Esophagus muscularis mucosa (tissue), 4 donors: ENCODE measurements around the gene FGF14. TPM values are rescaled to one million over a fixed set of nuclear protein-coding genes. Genes with fewer than 3 reads are reported as not detected.

Experiments
- DNase-seq: peaks from one replicate; pipeline ENCODE4 v3.0.0-alpha.2; 2017; ENCODE audit errors: extremely low spot score
- H3K27ac ChIP-seq, 4 donors: fragments of 200-600 bp; sonication (generic); replicated peaks in 1 of 4; 1 replicate in 3 of 4; 2 replicates in 1 of 4; pipeline ENCODE4 v1.5.1; 2016 to 2019; ENCODE audit warnings: mild to moderate bottlenecking in 1 of 4
- H3K27me3 ChIP-seq, 4 donors: fragments of 200-600 bp; sonication (generic); one replicate each; pipeline versions ENCODE4 v1.5.1 to v1.6.0; 2016 to 2019
- H3K36me3 ChIP-seq, 4 donors: fragments of 200-600 bp; sonication (generic); one replicate each; pipeline ENCODE4 v1.5.1; 2016 to 2019
- H3K4me1 ChIP-seq, 4 donors: fragments of 200-600 bp; sonication (generic); one replicate each; pipeline ENCODE4 v1.5.1; 2016 to 2019
- H3K4me3 ChIP-seq, 4 donors: fragments of 200-600 bp; sonication (generic); 1 replicate in 2 of 4; 2 replicates in 2 of 4; pipeline ENCODE4 v1.5.1; 2016 to 2019; ENCODE audit warnings: mild to moderate bottlenecking in 4 of 4, moderate library complexity in 1 of 4
- H3K9me3 ChIP-seq, 4 donors: fragments of 200-600 bp; sonication (generic); 1 replicate in 3 of 4; 2 replicates in 1 of 4; pipeline ENCODE4 v1.5.1; 2016 to 2019
- EP300 ChIP-seq: sonication (generic); formaldehyde crosslinking; IDR thresholded peaks from one replicate; pipeline ENCODE4 v1.6.1; 2017; ENCODE audit warnings: antibody characterized with exemption
- POLR2A ChIP-seq: fragments of 450-650 bp; IDR thresholded peaks from one replicate; pipeline ENCODE4 v1.6.1; 2017; ENCODE audit warnings: antibody characterized with exemption, moderate library complexity, mild to moderate bottlenecking, low read depth
- POLR2AphosphoS5 ChIP-seq, 2 donors: sonication (generic); formaldehyde crosslinking; IDR thresholded peaks; one replicate each; pipeline ENCODE4 v1.6.1; 2017; ENCODE audit warnings: antibody characterized with exemption in 2 of 2
- WGBS: methylation state at CpG from one replicate; pipeline ENCODE4 v1.1.5; 2018; 5-methylcytosine and 5-hydroxymethylcytosine counted together
- intact Hi-C: fragments of 100-400 bp; cut with DNase I; formaldehyde crosslinking; loops from one replicate; pipeline ENCODE4 v1.15.1; 2023
- total RNA-seq, 4 donors: library from RNA; depleted of rRNA; stranded (reverse); fragments of >200 nt; gene quantifications; one replicate each; pipeline versions ENCODE4 v1.1.0 to v1.2.1, GENCODE V29; 2016
- TF ChIP-seq, protein P1 (sequence below), 3 experiments: fragments of 200-600 bp in 2 of 3; fragments of 450-650 bp in 1 of 3; sonication (generic) in 2 of 3; IDR thresholded peaks; one replicate each; pipeline ENCODE4 v1.5.1; 2017 to 2019; ENCODE audit warnings: antibody characterized with exemption in 3 of 3, mild to moderate bottlenecking in 2 of 3, moderate library complexity in 1 of 3

The FGF14 gene
- total RNA-seq, 4 donors from 2014 or later = 0.33 to 2.1 (median 0.87) TPM

GRCh38 chr13:102195566-102196462, 206.0 kb downstream of the FGF14 start:
- H3K36me3 ChIP-seq = no peaks in the 10 kb centered on the region
- H3K27ac ChIP-seq = no peak overlapping the region
- peaks cover 0 to 5% (median 0%) of the 10 kb centered on the region in 4 donors for H3K4me1 ChIP-seq
- H3K27me3 ChIP-seq = no peaks in the 10 kb centered on the region
- no peaks in the 10 kb centered on the region for H3K9me3 ChIP-seq
- intact Hi-C loops = loop anchor here (5.0 kb wide), 1 partner anchor 261 kb away; no protein-coding TSS in a partner anchor
- DNase-seq = no peak
- 32% methylated on average over 4 of the region's 4 CpGs for WGBS
- no peak for TF ChIP-seq POLR2AphosphoS5 (IDR thresholded peaks at IDR 0.05)
- no peak for TF ChIP-seq EP300
- TF ChIP-seq, protein P1, sequence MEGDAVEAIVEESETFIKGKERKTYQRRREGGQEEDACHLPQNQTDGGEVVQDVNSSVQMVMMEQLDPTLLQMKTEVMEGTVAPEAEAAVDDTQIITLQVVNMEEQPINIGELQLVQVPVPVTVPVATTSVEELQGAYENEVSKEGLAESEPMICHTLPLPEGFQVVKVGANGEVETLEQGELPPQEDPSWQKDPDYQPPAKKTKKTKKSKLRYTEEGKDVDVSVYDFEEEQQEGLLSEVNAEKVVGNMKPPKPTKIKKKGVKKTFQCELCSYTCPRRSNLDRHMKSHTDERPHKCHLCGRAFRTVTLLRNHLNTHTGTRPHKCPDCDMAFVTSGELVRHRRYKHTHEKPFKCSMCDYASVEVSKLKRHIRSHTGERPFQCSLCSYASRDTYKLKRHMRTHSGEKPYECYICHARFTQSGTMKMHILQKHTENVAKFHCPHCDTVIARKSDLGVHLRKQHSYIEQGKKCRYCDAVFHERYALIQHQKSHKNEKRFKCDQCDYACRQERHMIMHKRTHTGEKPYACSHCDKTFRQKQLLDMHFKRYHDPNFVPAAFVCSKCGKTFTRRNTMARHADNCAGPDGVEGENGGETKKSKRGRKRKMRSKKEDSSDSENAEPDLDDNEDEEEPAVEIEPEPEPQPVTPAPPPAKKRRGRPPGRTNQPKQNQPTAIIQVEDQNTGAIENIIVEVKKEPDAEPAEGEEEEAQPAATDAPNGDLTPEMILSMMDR (IDR thresholded peaks at IDR 0.05) = no peak
- TF ChIP-seq POLR2A = no peak
- no peak overlapping the region for H3K4me3 ChIP-seq

GRCh38 chr13:102192858-102193257, 209.0 kb downstream of the FGF14 start:
- Histone ChIP-seq H3K27me3 (no peaks in the 10 kb centered on the region), H3K36me3 (no peaks in the 10 kb centered on the region), H3K4me3 (no peak overlapping the region), H3K27ac (no peak overlapping the region), H3K4me1 (no peaks in the 10 kb centered on the region), H3K9me3 (no peaks in the 10 kb centered on the region)
- TF ChIP-seq EP300 (no peak), POLR2A (no peak), POLR2AphosphoS5 (IDR thresholded peaks at IDR 0.05) (no peak)
- TF ChIP-seq, protein P1 (IDR thresholded peaks at IDR 0.05) = no peak
- DNase-seq = no peak
- WGBS = 98% methylated on average over 2 of the region's 2 CpGs
- intact Hi-C loops = no loop called here

DNA sequence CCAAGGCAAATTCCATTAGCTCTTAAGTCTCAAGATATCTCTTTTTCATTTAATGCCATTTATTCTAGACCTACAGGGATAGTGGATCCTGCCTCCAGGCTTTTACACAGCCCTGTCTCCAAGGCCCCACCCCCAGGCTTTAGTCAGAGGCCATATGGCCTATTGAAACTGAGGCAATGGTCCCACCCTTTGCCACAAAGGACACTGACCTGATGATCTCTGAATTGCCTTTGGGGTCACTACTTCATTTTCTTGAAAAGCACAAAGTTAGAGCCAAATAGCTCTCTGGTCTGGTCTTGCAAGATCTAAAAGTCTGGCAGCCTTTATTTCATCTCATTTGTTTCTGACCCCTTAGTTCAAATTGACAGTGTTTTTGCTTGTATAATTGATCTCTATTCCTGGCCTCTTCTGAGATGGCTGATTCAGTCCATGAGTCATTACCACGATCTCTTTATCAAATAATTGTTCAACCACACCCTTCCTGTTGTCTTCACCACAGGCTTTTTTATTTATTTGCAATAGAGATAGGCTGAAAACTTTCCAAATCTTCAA, 209.8 kb downstream of the FGF14 start:
- Histone ChIP-seq H3K4me3 (no peak overlapping the region), H3K36me3 (no peaks in the 10 kb centered on the region), H3K27me3 (no peaks in the 10 kb centered on the region), H3K9me3 (no peaks in the 10 kb centered on the region), H3K27ac (no peak overlapping the region), H3K4me1 (no peaks in the 10 kb centered on the region)
- intact Hi-C loops = no loop called here
- no peak for DNase-seq
- 38% methylated on average over 1 of the region's 1 CpG for WGBS
- TF ChIP-seq POLR2AphosphoS5 (IDR thresholded peaks at IDR 0.05) (no peak), EP300 (no peak), POLR2A (no peak)
- TF ChIP-seq, protein P1 (IDR thresholded peaks at IDR 0.05) = no peak

DNA sequence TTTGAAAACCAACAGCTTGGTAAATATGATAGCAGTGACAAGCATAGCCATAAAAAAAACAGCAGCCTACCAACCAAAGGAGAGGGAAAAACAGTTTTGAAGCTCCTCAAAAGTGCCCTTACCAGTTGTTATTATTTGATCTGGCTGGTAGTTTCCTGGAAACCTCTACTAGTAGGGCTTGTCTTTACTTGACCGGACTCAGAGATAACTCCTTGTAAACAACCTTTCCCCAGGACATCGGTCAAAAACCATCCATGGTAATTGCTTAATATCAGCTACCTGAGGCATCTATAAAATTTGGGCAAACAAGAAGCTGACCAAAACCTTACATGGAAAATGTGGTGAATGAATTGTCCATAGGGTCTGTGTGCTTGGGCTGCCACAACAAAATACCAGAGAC, 210.9 kb downstream of the FGF14 start:
- no peak for TF ChIP-seq POLR2AphosphoS5 (IDR thresholded peaks at IDR 0.05)
- TF ChIP-seq, protein P1 (IDR thresholded peaks at IDR 0.05) = no peak
- no peak for TF ChIP-seq EP300
- no peak for TF ChIP-seq POLR2A
- DNase-seq = no peak
- H3K4me1 ChIP-seq = no peaks in the 10 kb centered on the region
- H3K4me3 ChIP-seq = no peak overlapping the region
- no peaks in the 10 kb centered on the region for H3K9me3 ChIP-seq
- no peaks in the 10 kb centered on the region for H3K36me3 ChIP-seq
- H3K27me3 ChIP-seq = no peaks in the 10 kb centered on the region
- intact Hi-C loops = no loop called here
- 100% methylated on average over 2 of the region's 2 CpGs for WGBS
- no peak overlapping the region for H3K27ac ChIP-seq
